Fibroblast of lung (primary cell): ENCODE measurements around the gene SELENOP. TPM values are rescaled to one million over a fixed set of nuclear protein-coding genes. Genes with fewer than 3 reads are reported as not detected.

Source experiments
- DNase-seq, 2 donors: peaks; one replicate each; pipeline versions ENCODE4 v3.0.0 to v3.0.0-alpha.2; 2010; ENCODE audit warnings: low read depth in 2 of 2
- H2AFZ ChIP-seq: 2 replicates; pipeline ENCODE4 v1.5.1; 2012; ENCODE audit warnings: low read length, control low read depth, inconsistent platforms
- H3K27ac ChIP-seq: 2 replicates; pipeline ENCODE4 v1.5.1; 2011; ENCODE audit warnings: low read length, control low read depth; ENCODE audit not compliant: insufficient read depth
- H3K27me3 ChIP-seq: 2 replicates; pipeline ENCODE4 v1.5.1; 2011; ENCODE audit warnings: mild to moderate bottlenecking, low read length; ENCODE audit not compliant: control insufficient read depth, insufficient read depth
- H3K36me3 ChIP-seq: 2 replicates; pipeline ENCODE4 v1.5.1; 2011; ENCODE audit warnings: low read length; ENCODE audit not compliant: control insufficient read depth, insufficient read depth
- H3K4me1 ChIP-seq: 2 replicates; pipeline ENCODE4 v1.5.1; 2011; ENCODE audit warnings: low read length; ENCODE audit not compliant: control insufficient read depth, insufficient read depth; ENCODE audit errors: extremely low read depth
- H3K4me2 ChIP-seq: 2 replicates; pipeline ENCODE4 v1.5.1; 2011; ENCODE audit warnings: low read length, control low read depth; ENCODE audit not compliant: insufficient read depth; ENCODE audit errors: extremely low read depth
- H3K4me3 ChIP-seq, 4 experiments: fragments of 200-600 bp in 1 of 4; sonication (generic) in 1 of 4; replicated peaks in 1 of 4; 2 replicates each; pipeline ENCODE4 v1.5.1; 2011 to 2016; ENCODE audit warnings: low read length in 4 of 4, low read depth in 3 of 4, mild to moderate bottlenecking in 3 of 4, control low read depth in 2 of 4, inconsistent platforms in 1 of 4, mixed read lengths in 1 of 4; ENCODE audit not compliant: insufficient read depth in 1 of 4; ENCODE audit errors: control extremely low read depth in 1 of 4
- H3K79me2 ChIP-seq: 2 replicates; pipeline ENCODE4 v1.5.1; 2012; ENCODE audit warnings: mild to moderate bottlenecking, low read length, inconsistent platforms; ENCODE audit not compliant: control insufficient read depth, insufficient read depth
- H3K9ac ChIP-seq: 2 replicates; pipeline ENCODE4 v1.5.1; 2011; ENCODE audit warnings: mild to moderate bottlenecking, low read length, control low read depth; ENCODE audit not compliant: insufficient read depth
- H3K9me3 ChIP-seq: 2 replicates; pipeline ENCODE4 v1.5.1; 2012; ENCODE audit warnings: low read depth, low read length; ENCODE audit not compliant: control insufficient read depth, insufficient read depth
- H4K20me1 ChIP-seq: 2 replicates; pipeline ENCODE4 v1.5.1; 2011; ENCODE audit warnings: low read length; ENCODE audit not compliant: control insufficient read depth, insufficient read depth; ENCODE audit errors: extremely low read depth
- CTCF ChIP-seq, 2 donors: IDR thresholded peaks in 1 of 2; conservative IDR thresholded peaks in 1 of 2; 1 replicate in 1 of 2; 2 replicates in 1 of 2; pipeline ENCODE4 v1.5.1; 2011 to 2012; ENCODE audit warnings: low read length in 2 of 2, control low read depth in 1 of 2, inconsistent platforms in 1 of 2, low read depth in 1 of 2, mild to moderate bottlenecking in 1 of 2
- EZH2 ChIP-seq: IDR thresholded peaks from 2 replicates; pipeline ENCODE4 v1.5.1; 2012; ENCODE audit warnings: low read length, control low read depth, mild to moderate bottlenecking; ENCODE audit errors: missing control alignments
- polyA plus RNA-seq, 2 donors: library from polyadenylated mRNA; depleted of rRNA in 1 of 2; stranded (reverse) in 1 of 2; unstranded in 1 of 2; fragments of >200 nt; gene quantifications; 2 replicates each; pipeline ENCODE4 v1.2.1, GENCODE V29; 2011 to 2012; ENCODE audit warnings: missing spikeins in 1 of 2
- total RNA-seq: library from RNA; depleted of rRNA; stranded (reverse); fragments of >200 nt; gene quantifications from 2 replicates; pipeline ENCODE4 v1.2.1, GENCODE V29; 2014

SELENOP gene
- total and polyA plus RNA-seq, 2 donors (not counting 1 experiment from before 2014, with no cell fraction given), result 75.2 to 677 TPM

DNA sequence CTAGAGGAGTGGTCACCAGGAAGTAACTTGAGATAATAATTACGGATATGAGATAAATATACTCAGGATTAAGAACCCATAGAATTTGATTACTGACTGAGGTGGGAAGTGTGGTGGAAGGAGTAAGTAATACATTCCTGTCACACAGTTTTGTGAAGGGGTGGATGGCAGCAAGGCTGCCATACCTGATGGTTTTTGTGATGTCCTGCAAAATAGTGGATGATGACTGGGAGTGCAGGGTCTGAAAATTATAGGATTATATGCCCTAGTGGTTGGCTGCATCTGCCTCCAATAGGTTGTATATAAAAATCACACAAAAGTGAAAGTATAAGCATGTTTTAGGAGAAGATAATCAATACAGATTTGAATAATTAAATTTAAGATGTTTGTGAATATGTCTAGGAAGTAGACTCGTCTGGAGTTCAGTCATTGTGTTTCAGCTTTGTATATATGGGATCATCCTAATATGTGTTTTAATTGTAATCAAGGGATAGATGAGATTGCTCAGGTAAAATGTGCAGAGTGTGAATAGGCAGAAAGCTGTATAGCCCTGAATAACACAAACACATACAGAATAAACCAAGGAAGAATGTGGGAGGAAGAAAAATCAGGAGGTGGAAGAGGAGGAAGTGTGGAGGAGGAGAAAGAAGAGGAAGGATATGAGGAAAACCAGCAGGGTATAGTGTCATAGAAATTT lies 5.5 kb downstream of the SELENOP start:
- Histone ChIP-seq H3K36me3 (no peaks in the 10 kb centered on the region), H3K4me2 (no peak overlapping the region), H3K4me1 (no peaks in the 10 kb centered on the region)

DNA sequence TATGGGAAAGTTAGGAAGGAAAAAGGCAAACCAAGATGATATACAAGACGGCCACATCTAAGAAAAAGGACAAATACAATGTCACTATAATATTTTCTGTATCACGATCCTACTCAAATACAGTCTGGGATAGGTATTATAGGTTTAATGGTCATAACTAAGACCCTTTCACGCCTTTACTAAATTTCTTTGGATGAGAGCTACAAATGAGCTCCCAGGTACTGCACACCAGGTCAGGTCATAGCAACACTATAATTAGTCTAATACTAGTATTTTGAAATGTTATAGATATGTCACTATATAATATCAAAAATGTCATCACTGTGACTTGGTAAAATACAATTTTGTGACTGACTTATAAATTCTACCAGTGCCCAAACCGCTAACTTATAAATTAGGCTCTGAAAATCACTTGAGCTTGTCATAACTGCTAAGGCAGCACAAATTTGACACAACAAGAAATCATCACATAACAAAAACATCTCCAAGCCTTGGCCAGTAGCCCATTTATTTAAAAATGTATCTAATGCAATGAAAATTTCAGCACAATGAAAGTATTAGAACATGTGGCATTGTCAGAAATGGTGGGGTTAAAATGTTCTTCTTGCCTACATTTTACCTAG lies 6.9 kb downstream of the SELENOP start:
- no peak overlapping the region for H3K4me2 ChIP-seq
- no peaks in the 10 kb centered on the region for H3K79me2 ChIP-seq
- no peaks in the 10 kb centered on the region for H3K36me3 ChIP-seq
- no peaks in the 10 kb centered on the region for H4K20me1 ChIP-seq
- no peaks in the 10 kb centered on the region for H3K9me3 ChIP-seq
- H3K27ac ChIP-seq, result no peak overlapping the region
- no peak overlapping the region for H3K9ac ChIP-seq
- H2AFZ ChIP-seq, result no peak overlapping the region
- no peaks in the 10 kb centered on the region for H3K27me3 ChIP-seq
- DNase-seq, result no peak
- no peak overlapping the region for H3K4me3 ChIP-seq
- H3K4me1 ChIP-seq, result no peaks in the 10 kb centered on the region
- TF ChIP-seq EZH2, result no peak
- TF ChIP-seq CTCF (conservative IDR thresholded peaks at IDR 0.05 in 1 of 2, IDR thresholded peaks at IDR 0.05 in 1 of 2; ENCODE audit: low read depth in 1 of 2, low read length in 2 of 2), result no peak

More for the DNA sequence above, 5.5 kb downstream of the SELENOP start:
- Histone ChIP-seq H3K27ac (no peak overlapping the region), H3K4me3 (no peak overlapping the region), H3K9me3 (no peaks in the 10 kb centered on the region), H4K20me1 (no peaks in the 10 kb centered on the region), H2AFZ (no peak overlapping the region), H3K9ac (no peak overlapping the region), H3K79me2 (no peaks in the 10 kb centered on the region), H3K27me3 (no peaks in the 10 kb centered on the region)
- DNase-seq, result no peak
- TF ChIP-seq CTCF (conservative IDR thresholded peaks at IDR 0.05 in 1 of 2, IDR thresholded peaks at IDR 0.05 in 1 of 2; ENCODE audit: low read depth in 1 of 2, low read length in 2 of 2), result no peak
- TF ChIP-seq EZH2, result no peak

GRCh38 chr5:42801516-42802166 lies 10.1 kb downstream of the SELENOP start:
- Histone ChIP-seq H3K4me1 (no peaks in the 10 kb centered on the region), H3K36me3 (no peaks in the 10 kb centered on the region), H3K9me3 (no peaks in the 10 kb centered on the region), H3K79me2 (no peaks in the 10 kb centered on the region), H3K4me2 (no peak overlapping the region), H2AFZ (no peak overlapping the region), H4K20me1 (no peaks in the 10 kb centered on the region), H3K27me3 (no peaks in the 10 kb centered on the region), H3K4me3 (no peak overlapping the region), H3K9ac (no peak overlapping the region), H3K27ac (no peak overlapping the region)
- no peak for DNase-seq
- TF ChIP-seq CTCF (conservative IDR thresholded peaks at IDR 0.05 in 1 of 2, IDR thresholded peaks at IDR 0.05 in 1 of 2; ENCODE audit: low read depth in 1 of 2, low read length in 2 of 2) (no peak), EZH2 (no peak)
